NCI-H2107 treated with DMSO at 0.1 percent for 48 hours (cell line): Measurements from ENCODE around the gene TMEM234.

Experiments
- DNase-seq: peaks from one replicate; lab custom pipeline; 2025; ENCODE audit not compliant: unreplicated experiment; lab: John Stamatoyannopoulos, UW

The TMEM234 gene

DNA sequence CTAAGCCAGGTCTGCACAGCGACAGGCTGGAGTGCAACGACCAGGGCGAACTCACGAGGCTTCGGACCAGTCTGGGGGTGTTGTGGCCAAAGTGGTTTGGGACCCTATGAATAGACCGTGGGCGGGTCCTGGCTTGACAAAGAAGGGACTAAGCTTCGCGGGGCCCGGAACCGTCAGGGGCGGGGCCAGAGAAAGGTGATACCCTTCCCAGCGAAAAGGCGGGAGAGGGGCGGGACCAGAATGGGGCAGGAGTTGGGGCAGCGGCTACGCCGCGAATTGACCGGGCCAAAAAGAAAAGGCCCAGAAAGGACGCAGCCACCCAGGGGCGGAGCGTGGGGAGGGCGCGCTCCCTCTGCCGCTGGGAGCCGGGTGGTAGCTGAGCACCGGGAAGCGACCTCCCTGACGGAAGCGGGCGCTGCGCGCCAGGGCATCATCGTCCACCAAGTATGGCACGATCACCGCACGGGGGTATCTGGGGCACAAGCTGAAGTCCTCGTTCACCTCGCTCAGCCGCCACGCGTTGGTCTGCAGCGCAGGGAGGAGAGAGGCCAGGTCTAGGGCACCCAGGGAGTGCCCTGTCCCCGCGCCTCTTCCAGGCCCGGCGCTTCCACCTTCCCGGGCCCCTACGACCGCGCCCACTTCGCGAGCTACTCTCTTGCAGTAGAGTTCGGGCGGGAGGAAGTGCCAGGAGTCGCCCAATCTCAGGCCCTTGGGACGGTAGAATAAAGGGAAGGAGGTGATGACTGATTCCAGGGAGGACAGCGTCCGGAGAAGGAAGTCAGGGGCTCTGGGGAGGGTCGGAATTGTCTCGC is 18.2 kb upstream of the TMEM234 start:
- peak; percentile 86 for DNase-seq

DNA sequence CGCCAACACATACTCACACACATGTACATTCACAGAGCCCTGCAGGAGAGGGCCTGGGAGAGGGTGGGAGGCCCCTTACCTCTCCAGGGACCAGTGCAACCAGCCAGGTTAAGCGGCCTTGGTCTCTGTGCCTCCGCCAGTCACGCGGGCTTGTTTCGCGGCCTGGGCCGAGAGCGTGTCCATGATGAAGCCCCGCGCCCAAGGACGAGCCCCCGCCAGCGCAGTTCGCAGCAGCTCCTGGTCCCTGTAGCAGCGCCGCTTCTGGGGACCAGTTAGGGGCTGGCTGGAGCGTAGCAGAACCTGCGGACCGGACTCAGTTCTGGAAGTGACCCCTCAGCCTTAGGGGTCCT is 17.6 kb upstream of the TMEM234 start:
- DNase-seq, result peak; percentile 74

DNA sequence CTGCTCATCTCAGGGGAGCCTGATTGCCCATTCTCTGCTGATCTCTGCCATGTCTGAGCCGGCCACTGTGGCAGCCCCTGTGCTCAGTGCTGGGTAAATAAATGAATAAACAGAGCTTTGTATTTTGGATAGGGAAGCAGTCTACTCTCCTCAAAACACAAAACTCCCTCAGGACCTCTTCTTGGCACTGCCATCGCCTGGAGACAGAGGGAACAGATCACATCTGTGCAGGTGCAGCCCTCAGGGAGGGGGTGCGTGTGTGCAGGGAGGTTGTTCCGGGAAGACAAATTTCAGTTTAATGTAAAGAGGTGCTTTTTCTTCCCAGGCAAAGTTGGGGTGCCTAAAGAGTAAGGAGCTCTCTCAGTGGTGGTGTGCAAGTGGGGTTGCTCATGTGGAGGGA is 17.2 kb upstream of the TMEM234 start:
- DNase-seq, result peak; percentile 78

DNA sequence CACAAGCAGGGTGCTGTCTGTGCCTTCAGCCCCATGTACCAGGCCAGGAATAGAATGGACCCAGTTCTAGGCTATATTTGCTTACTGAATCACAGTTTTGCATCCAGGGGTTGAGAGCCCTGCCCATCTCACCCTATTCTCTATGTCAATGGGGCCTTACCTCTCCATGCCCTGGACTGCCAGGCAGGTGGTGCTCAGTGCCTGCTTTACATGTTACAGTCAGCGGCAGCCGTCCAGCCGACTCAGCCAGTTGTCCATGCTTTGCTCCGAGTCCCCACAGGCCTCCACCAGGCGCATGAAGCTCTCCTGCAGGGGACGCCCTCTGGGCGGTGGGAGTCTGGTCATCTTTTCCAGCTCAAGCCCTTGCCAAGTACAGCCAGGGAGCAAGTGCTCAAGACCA is 12.6 kb upstream of the TMEM234 start:
- DNase-seq, result no peak

DNA sequence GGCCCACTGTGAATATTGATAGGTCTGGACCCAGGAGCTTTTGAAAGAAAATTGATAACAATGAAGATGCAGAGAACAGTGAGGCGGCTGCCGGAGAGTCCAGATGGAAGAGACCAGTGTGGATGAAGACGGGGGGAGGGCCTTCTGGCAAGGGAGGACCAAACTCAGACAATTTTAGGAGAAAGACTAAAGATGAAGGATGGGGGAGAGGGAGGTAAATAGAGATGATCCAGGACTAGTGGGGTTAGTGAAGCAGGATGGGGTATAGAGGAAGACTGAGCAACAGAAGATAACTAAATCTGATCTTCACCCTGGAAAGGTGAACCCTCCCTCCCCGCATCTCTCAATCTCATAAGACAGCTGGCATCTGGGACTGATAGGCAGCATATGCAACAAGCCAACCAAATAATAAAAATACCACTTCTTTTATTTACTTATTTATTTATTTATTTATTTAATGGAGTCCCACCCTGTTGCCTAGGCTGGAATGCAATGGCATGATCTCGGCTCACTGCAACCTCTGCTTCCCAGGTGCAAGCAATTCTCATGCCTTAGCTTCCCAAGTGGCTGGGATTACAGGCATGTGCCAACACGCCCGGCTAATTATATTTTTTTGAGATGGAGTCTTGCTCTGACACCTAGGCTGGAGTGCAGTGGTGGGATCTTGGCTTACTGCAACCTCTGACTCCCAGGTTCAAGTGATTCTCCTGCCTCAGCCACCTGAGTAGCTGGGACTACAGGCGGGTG is 10.6 kb upstream of the TMEM234 start:
- no peak for DNase-seq

DNA sequence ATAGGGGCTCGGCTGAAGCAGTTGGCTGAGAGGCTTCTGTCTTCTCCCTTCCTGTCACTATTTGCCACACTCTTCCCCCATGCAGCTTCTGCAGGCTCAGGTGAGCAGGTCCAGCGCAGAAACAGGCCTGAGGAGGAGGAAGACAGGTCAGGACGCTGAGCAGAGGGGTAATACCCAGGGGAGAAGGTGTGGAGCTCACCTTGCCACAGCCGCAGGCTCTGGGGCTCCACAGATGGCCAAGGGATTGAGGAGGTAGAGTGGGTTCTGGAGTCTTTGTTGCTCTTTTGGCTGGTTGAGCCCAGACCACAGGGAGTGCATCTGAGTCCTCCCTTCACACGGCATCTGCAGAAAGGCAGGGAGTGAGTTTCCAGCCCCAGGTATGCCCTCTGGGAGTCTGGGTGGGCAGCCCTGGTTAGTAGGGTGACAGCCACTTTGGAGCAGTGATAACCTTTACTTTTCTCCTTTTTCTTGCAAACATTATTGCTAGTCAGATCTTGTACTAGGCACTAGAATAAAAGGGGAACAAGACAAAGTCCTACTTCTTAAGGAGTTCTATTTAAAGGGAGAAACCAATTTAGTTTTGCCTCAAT is 9.8 kb upstream of the TMEM234 start:
- DNase-seq, result no peak

DNA sequence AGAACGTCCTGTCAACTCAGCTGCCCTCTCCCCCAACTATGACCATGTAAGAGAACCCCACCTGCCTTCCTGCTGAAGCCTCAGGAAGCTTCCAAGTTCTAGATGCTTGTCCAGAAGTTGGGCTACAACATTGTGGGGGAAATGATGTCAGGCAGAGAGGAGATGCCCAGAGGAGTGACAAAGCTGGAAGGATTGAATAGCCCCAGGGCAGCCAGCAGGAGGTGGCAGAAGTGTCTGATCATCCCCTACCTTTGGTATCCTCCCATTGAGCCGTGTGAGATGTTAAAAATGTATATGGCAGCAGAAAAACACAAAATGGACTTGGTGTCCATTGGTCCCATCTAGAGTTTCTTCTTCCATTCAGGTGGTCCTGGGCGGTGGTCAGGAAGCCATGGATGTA is 6.6 kb upstream of the TMEM234 start:
- no peak for DNase-seq

DNA sequence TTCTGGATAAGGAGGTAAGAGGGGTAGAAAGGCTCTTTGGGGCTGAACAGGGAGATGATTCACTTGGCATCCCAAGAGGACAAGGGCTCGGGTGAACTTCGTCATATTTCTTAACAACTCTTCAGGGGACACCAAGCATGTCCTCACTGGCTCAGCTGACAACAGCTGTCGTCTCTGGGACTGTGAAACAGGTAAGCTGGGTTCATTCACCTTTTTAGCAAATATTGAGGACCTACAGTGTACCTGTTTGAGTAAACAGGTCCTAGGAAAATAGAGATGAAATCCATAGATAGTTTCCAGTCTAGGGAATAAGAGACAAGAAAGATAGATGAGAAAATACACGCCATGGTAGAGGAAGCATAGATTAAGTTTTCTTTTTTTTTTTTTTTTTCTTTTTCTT is 2.1 kb upstream of the TMEM234 start:
- no peak for DNase-seq

DNA sequence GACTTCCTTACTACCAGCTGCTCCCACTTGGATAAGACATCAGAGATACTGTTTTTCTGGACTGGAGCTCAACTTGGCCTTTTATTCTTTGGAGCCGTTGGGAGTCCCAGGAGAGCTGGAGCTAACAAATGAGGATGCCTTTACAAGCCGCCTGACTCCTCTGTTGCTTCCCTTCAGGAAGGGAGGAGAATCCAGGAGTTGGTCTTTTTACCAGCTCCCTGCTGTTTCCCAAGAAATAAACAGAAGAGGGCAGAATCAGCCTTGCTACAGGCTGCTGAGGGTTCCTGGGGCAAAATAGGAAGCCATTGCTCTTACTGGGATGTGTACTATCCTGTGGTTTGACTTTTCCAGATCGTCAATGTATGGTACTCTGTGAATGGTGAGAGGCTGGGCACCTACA is 1.5 kb upstream of the TMEM234 start:
- DNase-seq, result no peak

DNA sequence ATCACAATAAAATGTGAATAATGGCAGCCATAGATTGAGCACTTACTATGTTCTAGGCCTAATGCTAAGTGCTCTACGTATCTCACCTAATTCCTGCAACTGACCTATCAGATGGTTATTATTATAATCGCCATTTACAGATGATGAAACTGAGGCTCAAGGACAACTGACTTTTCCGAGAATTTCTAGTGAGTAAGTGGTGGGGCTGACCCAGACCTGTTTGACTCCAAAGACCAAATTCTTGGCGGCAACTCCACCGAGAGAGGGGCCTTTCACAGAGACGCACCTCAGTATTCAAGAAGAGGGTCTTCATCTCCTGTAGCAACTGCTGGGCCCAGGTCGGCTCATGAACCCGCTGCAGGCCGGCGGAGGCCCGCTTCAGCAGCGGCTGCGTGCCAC is 573 bp downstream of the TMEM234 start:
- DNase-seq, result no peak

DNA sequence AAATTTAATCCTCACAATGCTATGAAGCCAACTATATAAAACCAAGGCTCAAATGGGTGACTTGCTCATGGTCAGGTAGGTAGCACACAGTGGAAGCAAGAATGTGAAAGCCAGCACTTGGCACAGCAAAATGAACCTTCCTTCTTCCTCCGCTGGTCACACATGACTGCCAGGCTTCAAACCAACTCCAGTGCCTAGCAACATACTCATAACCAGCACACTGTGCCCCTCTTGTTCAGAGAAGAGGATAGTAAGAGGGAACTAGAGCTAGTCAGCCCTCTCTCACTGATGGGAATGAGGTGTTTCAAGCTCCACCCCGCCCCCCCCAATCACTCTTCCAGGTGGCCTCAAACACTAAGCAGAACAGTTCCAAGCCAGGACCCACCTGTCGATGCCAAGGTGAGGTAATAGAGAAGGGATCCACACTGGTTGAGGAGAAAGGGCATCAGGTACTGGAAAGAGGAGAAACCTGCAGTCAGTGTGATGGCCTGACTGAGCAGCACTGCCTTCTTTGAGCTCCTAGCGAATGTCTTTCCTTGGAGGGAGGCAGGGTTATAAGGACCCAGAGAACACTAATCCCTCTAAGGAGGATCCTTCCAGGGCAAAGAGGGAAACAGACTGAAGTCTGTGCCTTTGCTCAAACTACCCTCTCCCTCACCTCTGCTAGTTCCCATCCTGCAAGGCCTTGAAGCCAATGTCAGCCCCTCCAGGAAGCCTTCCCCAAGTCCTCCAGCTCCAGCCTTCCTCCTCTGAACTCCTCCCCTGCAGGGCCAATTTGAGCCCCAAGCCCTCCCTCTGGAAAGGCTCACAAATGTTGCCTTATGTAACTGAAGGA is 1.2 kb downstream of the TMEM234 start:
- peak; percentile 23 for DNase-seq

DNA sequence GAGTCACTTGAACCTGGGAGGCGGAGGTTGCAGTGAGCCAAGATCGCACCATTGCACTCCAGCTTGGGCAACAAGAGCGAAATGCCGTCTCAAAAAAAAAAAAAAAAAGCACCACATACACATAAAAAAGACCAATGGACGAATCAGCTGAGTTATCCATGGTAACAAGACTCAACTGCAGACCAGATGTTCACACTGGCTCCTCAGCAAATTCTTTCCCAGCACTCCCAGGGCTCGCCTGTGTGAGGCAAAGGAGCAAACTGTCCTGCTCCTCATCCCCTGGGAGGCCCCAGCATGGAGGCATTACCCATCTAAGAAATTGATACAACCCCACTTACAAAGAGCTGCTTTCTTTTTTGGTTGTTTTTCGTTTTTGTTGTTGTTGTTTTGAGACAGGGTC is 3.1 kb downstream of the TMEM234 start:
- DNase-seq, result no peak

DNA sequence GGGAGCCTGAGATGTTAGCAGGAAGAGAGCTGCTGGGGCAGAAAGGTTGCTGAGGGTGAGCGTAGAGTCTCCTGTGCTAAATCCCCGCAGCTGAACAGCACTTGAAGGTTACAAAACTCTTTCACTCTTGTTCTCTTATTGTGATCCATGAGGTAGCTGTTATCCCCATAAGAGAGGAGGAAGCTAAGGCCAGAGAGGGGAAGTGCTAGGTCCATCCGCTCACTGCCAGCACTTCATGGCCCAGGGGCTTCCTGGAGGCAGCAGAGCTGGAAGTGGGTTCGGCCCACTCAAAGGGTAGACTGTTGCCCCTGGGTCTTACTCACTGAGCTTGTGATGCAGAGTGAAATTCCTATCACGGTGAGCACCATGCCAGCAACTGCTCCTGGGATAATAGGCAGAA is 5.6 kb downstream of the TMEM234 start:
- DNase-seq, result no peak

DNA sequence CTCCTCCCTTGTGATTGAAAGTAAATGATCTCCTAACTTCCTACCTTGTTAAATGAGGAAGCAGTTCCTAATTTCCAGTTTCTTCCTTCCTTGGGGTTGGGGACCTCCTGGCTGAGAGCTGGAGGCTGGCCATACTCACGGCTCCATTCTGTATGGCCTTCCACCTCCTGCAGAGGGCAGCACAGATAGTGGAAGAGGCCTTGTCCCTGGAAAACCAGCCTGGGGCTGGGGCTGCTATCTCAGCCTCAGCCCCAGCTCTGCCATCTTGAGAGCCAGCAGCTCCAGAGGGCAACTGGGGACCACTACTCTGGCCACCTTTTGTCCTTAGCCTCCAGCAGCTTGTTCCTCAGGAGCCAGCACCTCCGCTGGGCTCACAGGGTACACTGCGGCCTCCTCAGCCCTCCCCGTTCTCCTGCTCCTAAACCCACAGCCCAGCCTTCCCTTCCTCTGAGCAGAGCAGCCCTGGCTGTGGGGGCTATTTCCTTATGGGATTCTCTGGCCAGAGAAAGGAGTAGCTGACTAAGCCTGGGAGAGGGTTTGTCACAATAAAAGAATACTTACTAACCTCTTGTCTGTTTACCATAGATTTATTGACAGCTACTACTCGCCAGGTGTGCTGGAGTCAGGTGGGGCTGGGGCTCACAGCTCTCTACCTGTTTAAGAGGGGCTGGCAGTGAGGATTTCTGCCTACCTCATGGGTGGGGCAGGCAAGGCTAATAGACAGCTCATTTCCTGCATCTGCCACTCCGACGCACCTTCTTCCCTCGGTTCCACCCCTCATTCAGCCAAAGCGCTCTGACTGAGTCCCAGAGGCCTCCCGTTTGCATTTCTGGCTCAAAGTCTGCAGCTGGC is 6.3 kb downstream of the TMEM234 start:
- peak; percentile 44 for DNase-seq

DNA sequence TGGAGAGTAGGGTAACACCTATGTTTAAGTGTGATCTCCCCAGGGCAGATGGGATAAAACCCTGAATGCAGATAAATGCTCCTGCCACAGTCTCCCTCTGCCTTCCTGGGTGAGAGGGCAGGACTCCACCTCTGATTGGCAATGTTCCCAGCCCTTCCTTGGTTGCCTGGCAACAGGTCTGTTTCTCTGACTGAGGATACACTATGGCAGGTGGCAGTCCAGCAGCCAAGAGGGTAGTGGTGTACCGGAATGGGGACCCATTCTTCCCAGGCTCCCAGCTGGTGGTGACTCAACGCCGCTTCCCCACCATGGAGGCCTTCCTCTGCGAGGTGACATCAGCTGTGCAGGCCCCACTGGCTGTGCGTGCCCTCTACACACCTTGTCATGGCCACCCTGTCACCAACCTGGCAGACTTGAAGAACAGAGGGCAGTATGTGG is 13.2 kb downstream of the TMEM234 start, which contains the start of gene DCDC2B:
TSS of gene DCDC2B (plus strand) at position 199 of the 438 bp plus-strand sequence. CDS start at position 204, 5 bp downstream.
- peak; percentile 97 for DNase-seq

DNA sequence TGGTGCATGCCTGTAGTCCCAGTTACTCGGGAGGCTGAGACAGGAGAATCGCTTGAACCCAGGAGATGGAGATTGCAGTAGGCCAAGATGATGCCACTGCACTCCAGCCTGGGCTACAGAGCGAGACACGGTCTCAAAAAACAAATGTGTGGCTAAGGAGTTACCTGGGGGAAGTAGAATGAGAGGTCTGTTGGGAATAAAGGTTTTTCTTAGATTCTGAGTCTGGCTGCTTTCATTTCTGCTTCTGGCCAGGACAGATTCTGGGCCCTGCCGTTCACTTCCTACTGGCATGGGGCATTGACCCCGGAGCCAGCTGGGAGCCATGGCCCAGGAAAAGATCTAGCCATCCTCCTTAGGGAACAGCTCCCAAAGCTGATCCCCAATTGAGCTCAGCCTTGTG is 13.7 kb downstream of the TMEM234 start:
- DNase-seq, result no peak

DNA sequence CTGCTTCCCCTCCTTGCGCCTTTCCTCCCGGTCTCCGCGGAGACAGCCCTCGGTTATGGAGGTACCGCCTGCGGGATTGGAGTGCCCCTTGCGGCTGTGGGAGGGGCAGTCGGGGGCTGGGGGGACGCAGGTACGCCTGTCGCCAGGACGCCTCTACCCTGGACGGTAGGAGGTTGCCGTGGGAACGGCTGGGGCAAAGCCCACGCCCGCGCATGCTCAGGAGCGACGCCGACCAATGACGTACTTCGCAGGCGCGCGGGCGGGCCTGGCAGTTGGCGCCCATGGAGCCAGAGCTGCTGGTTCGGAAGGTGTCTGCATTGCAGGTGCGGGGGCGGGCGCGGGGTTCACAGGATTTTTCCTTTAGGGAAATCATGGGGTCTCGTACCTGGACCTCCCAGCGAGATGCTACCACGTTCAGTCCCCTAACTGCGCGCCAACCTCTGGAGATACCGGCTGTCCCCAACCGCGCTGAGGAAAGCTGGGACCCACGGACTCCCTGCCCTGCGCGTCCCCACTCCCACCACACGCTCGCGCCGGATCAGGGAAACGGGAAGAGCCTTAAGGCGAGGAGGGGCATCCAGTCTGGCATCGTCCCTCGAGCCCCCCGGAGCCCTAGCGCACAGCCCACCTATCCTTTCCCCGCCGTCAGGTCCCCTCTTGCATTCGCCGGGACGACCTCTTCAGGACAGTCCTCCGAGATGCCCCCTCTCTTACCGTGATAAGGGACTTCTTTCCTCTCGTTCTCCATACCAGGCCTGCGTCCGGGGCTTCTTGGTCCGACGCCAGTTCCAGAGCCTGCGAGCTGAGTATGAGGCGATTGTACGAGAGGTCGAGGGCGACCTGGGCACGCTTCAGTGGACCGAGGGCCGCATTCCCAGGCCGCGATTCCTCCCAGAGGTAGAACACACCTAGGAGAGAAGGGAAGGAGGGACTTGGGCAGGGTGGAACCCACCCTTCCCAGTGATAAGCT is 16.5 kb downstream of the TMEM234 start, which contains the start of gene IQCC:
TSS of gene IQCC (plus strand) at position 271 of the 970 bp plus-strand sequence. CDS start at position 282, 11 bp downstream.
- peak; percentile 84 for DNase-seq

DNA sequence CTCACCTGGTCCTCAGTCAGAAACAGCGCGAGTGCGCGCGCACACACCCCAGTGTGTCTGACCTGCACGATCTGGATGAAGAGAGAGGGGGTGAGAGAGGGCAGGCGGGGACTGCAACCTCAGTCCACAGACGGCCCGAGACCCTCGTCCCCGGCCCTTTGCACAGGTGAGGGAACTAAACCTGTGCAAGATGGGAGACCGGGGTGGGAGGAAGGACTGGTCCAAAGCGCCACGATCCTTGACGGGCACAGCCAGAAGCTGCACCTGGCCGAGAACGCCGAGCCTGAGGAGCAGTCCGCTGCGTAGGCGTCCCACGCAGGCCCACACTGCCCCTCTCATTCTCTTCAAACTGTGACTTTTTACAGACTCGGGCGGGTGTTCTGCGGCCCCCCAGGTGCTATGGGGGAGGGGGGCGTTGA is 17.2 kb downstream of the TMEM234 start:
- DNase-seq, result no peak
